Mucosa of descending colon (tissue), 3 donors: ENCODE measurements around the gene AKAP13. TPM values are rescaled to one million over a fixed set of nuclear protein-coding genes. Genes with fewer than 3 reads are reported as not detected.
A peak's percentile ranks its signal among the peaks of the same experiment; 100 is the strongest.
"Not testable (repeated sequence)": the region's sequence is repeated elsewhere in the genome, so short reads cannot be mapped to it uniquely, and the experiment has no call there.

ENCODE experiments used
- ATAC-seq: fragments of 200-7000 bp; cut with Tn5 transposase; one replicate; pipeline ENCODE4 v1.9.1; 2020; ENCODE audit warnings: mild to moderate bottlenecking, moderate library complexity
- DNase-seq, 3 donors: peaks; one replicate each; pipeline ENCODE4 v3.0.0-alpha.2; 2020
- H3K36me3 ChIP-seq: fragments of 200-600 bp; one replicate; pipeline ENCODE4 v1.8.0; 2021; ENCODE audit warnings: low read depth, mild to moderate bottlenecking
- H3K4me1 ChIP-seq: fragments of 200-600 bp; one replicate; pipeline ENCODE4 v1.8.0; 2021; ENCODE audit warnings: low read depth, mild to moderate bottlenecking
- H3K4me3 ChIP-seq: fragments of 200-600 bp; one replicate; pipeline ENCODE4 v1.8.0; 2021; ENCODE audit warnings: mild to moderate bottlenecking
- H3K9me3 ChIP-seq: fragments of 200-600 bp; one replicate; pipeline ENCODE4 v1.8.0; 2021; ENCODE audit warnings: mild to moderate bottlenecking
- intact Hi-C, 2 donors: fragments of 100-400 bp; cut with DNase I in 1 of 2; cut with micrococcal nuclease in 1 of 2; formaldehyde crosslinking; loops; one replicate each; pipeline versions ENCODE4 v1.11.0 to v1.11.1; 2022; cut with DNase I, micrococcal nuclease
- total RNA-seq, 3 donors: library from RNA; stranded (reverse); fragmentation: NEBNext Ultra II Directional in 2 of 3; extraction: Animal tissue kit (Norgen Biotek cat#: 25700) in 2 of 3; gene quantifications; one replicate each; pipeline versions ENCODE4 v1.2.1 to v1.2.4, GENCODE V29; 2021 to 2023
- TF ChIP-seq, protein P1 (sequence below): fragments of 200-600 bp; IDR thresholded peaks from one replicate; pipeline ENCODE4 v1.8.0; 2022; ENCODE audit warnings: antibody characterized with exemption, mild to moderate bottlenecking
- donor health status: DM: no; HTN: no; CAD: no; lungs with moderate emphysema.
- donor health status: DM: no; HTN: no; CAD: no.
- donor health status: DM: no; HTN: yes; CAD: no.

The AKAP13 gene
- total RNA-seq, 3 donors from 2014 or later, result 141 to 173 (median 150) TPM

DNA sequence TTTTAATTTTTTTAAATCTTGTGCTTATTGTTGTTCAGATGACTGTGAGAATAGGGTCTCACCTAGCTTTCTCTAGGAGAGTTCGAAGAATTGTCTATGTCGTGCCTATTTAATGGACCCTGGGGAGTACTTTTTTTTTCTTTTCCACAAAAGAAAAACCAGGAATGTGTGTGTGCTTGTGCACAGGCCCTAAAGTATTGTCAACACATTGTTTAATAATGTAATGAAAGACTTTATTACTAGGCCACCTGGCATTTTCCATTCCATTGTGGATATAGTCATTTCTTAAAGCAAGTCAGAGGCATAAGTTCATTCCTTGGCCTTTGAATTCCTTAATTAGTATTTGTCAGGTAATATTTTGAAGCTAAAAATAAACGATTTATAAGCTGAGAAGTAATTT lies 278.4 kb downstream of the AKAP13 start:
- no peaks in the 10 kb centered on the region for H3K9me3 ChIP-seq
- TF ChIP-seq, protein P1, sequence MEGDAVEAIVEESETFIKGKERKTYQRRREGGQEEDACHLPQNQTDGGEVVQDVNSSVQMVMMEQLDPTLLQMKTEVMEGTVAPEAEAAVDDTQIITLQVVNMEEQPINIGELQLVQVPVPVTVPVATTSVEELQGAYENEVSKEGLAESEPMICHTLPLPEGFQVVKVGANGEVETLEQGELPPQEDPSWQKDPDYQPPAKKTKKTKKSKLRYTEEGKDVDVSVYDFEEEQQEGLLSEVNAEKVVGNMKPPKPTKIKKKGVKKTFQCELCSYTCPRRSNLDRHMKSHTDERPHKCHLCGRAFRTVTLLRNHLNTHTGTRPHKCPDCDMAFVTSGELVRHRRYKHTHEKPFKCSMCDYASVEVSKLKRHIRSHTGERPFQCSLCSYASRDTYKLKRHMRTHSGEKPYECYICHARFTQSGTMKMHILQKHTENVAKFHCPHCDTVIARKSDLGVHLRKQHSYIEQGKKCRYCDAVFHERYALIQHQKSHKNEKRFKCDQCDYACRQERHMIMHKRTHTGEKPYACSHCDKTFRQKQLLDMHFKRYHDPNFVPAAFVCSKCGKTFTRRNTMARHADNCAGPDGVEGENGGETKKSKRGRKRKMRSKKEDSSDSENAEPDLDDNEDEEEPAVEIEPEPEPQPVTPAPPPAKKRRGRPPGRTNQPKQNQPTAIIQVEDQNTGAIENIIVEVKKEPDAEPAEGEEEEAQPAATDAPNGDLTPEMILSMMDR, result no peak
- DNase-seq (no peak), ATAC-seq (no peak)
- H3K36me3 ChIP-seq, result no peaks in the 10 kb centered on the region
- H3K4me3 ChIP-seq, result no peak overlapping the region
- intact Hi-C loops, result no loop called here
- H3K4me1 ChIP-seq, result no peaks in the 10 kb centered on the region

DNA sequence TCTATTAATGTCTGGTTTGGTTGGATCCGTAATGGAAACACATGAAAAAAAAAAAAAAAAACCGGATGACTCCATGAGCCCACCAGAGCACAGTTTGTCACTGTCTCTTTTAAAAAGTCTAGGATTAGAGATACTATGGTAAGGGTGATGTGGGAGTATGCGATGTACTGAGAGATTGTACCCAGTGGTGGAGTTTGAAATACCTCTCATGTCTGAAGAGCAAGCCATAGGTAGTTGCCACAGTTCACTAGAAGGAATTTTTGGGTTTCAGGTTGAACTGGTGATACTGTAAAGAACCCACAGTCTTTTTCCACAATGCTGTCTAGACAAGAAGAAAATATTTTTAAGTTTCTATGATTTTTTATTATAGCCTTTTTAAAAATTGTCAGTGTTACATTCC lies 281.5 kb downstream of the AKAP13 start:
- no peak for ATAC-seq
- intact Hi-C loops, result no loop called here

DNA sequence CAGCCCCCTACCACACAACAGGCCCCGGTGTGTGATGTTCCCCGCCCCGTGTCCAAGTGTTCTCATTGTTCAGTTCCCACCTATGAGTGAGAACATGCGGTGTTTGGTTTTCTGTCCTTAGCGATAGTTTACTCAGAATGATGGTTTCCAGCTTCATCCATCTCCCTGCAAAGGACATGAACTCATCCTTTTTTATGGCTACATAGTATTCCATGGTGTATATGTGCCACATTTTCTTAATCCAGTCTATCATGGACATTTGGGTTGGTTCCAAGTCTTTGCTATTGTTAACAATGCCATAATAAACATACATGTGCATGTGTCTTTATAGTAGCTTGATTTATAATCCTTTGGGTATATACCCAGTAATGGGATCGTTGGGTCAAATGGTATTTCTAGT lies 285.3 kb downstream of the AKAP13 start:
- DNase-seq, H3K4me1 ChIP-seq, H3K9me3 ChIP-seq, intact Hi-C loops, H3K4me3 ChIP-seq, ATAC-seq: not testable (repeated sequence)
- H3K36me3 ChIP-seq, result peaks cover 12% of the 10 kb centered on the region

More for the DNA sequence above, 281.5 kb downstream of the AKAP13 start:
- H3K4me1 ChIP-seq, result no peaks in the 10 kb centered on the region
- TF ChIP-seq, protein P1, result no peak
- H3K9me3 ChIP-seq, result no peaks in the 10 kb centered on the region
- H3K4me3 ChIP-seq, result no peak overlapping the region
- peaks cover 12% of the 10 kb centered on the region for H3K36me3 ChIP-seq
- no peak for DNase-seq

DNA sequence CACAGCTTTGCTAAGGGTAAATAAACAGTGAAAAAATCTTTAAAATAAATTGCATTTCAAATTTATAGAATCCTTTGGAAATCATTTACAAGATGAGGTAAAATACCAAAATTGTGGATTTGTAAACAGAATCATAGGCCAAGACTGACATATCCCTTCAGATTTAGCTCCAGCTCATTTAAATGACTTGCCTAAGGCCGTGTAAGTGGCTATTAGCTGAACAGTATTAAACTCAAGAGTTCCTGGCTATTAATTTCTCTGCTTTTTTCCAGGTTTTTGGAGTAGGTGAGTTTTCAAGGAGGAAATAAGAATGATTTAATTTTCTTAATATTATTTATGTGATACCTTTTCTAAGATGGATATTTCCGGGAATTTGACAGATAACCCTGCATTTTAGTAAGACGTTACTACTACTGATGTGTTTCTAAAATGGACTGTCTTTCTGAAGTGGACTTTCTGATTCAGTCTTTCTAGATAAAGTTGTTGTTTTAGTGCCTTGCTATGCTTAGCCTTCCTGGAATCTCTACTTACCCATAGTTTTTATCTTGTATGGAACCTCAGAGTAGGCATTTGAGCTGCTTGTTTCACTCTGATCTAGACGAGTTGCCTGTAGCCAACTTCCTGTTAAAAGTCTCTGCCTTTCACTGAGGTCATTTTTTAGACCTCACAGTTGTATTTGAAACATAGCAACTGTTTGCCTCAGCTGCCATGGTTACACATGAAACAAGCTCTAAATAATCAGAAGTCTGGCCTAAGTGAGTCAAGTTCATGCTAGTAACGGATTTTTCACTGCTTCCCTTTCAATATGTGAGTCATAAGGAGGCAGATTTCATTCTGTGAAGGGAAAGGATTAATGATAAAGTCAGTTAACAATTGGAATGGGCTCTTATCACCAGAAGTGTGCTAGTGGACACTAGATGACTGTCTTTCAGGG lies 287.4 kb downstream of the AKAP13 start:
- Histone ChIP-seq H3K4me1 (peaks cover 6% of the 10 kb centered on the region), H3K9me3 (no peaks in the 10 kb centered on the region), H3K4me3 (no peak overlapping the region), H3K36me3 (peaks cover 12% of the 10 kb centered on the region)
- TF ChIP-seq, protein P1, result no peak
- DNase-seq, result peak in 1 of 3 donors; percentile 34
- intact Hi-C loops, result no loop called here
- peak; percentile 93 for ATAC-seq

DNA sequence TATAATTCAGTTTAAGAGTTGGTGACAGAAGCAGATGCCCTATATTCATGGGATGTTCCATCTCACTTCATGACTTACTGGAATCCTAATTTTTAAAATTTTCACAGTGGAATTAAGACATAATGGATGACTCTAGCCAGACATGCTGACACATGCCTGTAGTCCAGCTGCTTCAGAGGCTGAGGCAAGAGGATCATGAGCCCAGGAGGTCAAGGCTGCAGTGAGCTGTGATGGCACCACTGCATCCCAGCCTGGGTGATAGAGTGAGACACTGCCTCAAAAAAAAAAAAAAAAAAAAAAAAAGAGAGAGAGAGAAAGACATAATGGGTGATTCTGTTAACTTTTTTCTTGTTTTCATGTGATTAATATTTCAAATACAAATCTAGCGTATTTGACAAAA lies 290.8 kb downstream of the AKAP13 start:
- no peaks in the 10 kb centered on the region for H3K36me3 ChIP-seq
- H3K9me3 ChIP-seq, result no peaks in the 10 kb centered on the region
- peaks cover 6% of the 10 kb centered on the region for H3K4me1 ChIP-seq
- DNase-seq, result no peak
- H3K4me3 ChIP-seq, result no peak overlapping the region
- no peak for ATAC-seq
- TF ChIP-seq, protein P1, result no peak
- intact Hi-C loops, result no loop called here

DNA sequence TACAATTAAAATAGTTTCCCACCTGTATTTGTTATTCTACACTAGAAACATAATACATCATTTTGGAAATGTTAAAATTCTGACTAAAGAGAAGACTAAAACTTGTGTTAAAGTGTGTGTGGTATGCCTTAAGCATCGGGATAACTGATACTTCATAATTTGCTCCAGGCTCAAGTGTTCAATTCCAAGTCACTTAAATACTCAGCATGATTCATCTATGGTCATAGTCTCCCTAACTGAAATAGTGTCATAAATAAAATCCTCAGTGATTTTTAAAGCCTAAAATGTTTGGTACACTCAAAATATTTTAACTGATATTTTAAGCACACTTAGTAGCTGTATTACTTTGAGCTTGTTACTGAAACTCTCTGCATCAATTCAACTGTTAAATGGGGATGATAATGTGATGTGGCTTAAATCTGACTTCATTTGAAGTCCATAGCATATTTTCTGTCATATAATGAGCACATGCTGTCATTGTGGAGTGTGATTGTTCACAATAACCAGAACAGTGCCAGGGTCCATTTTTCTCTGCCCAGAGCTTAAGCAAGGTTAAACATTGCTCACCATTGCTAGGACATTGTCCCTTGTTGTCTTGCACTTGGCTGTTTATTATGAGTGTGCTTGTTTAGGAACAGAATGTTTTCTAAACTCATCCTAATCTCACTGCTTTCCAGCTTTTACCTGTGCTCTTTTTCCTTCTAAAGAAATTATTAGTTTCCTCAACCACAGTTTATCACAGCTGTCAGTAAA lies 292.1 kb downstream of the AKAP13 start:
- Histone ChIP-seq H3K36me3 (no peaks in the 10 kb centered on the region), H3K9me3 (no peaks in the 10 kb centered on the region), H3K4me3 (no peak overlapping the region), H3K4me1 (peaks cover 6% of the 10 kb centered on the region)
- ATAC-seq (no peak), DNase-seq (no peak)
- intact Hi-C loops, result no loop called here
- TF ChIP-seq, protein P1, result no peak
